ENCODE results near the gene PAQR4.

Gene PAQR4

GRCh38 chr16:2954656-2955381 lies 14.3 kb upstream of the PAQR4 start:
- H3K27ac ChIP-seq (ENCODE audit: low read depth, low read length, poor library complexity, severe bottlenecking), result no peak overlapping the region
- H3K9ac ChIP-seq (ENCODE audit: low read length), result no peak overlapping the region
- H3K4me2 ChIP-seq (ENCODE audit: low read length), result no peak overlapping the region
- H3K27me3 ChIP-seq (ENCODE audit: insufficient read depth, low read length), result peaks cover 8% of the 10 kb centered on the region
- H3K9me3 ChIP-seq (ENCODE audit: low read length), result no peaks in the 10 kb centered on the region
- no peaks in the 10 kb centered on the region for H3K79me2 ChIP-seq (ENCODE audit: insufficient read depth, low read length)
- H3K9me2 ChIP-seq (ENCODE audit: low read depth, low read length), result no peaks in the 10 kb centered on the region
- no peaks in the 10 kb centered on the region for H3F3A ChIP-seq (ENCODE audit: insufficient read depth, low read length)
- H3K4me3 ChIP-seq (ENCODE audit: low read depth, low read length, poor library complexity, severe bottlenecking), result no peak overlapping the region
- TF ChIP-seq EZH2 (IDR thresholded peaks at IDR 0.05; ENCODE audit: borderline replicate concordance, low read length) (no peak), CTCF (IDR thresholded peaks at IDR 0.05; ENCODE audit: low read length) (no peak)
- no peaks in the 10 kb centered on the region for H3K36me3 ChIP-seq (ENCODE audit: insufficient read depth, low read length)
- H2AFZ ChIP-seq (ENCODE audit: low read length), result no peak overlapping the region
- H3K4me1 ChIP-seq (ENCODE audit: insufficient read depth, low read length, severe bottlenecking), result peaks cover 16% of the 10 kb centered on the region
- no peaks in the 10 kb centered on the region for H4K20me1 ChIP-seq (ENCODE audit: insufficient read depth, low read length)

GRCh38 chr16:2955438-2955778 lies 13.7 kb upstream of the PAQR4 start:
- Histone ChIP-seq H3K36me3 (ENCODE audit: insufficient read depth, low read length) (no peaks in the 10 kb centered on the region), H2AFZ (ENCODE audit: low read length) (no peak overlapping the region), H3K9ac (ENCODE audit: low read length) (no peak overlapping the region), H3F3A (ENCODE audit: insufficient read depth, low read length) (no peaks in the 10 kb centered on the region), H3K9me2 (ENCODE audit: low read depth, low read length) (no peaks in the 10 kb centered on the region), H3K27ac (ENCODE audit: low read depth, low read length, poor library complexity, severe bottlenecking) (no peak overlapping the region), H3K27me3 (ENCODE audit: insufficient read depth, low read length) (peaks cover 8% of the 10 kb centered on the region), H3K79me2 (ENCODE audit: insufficient read depth, low read length) (no peaks in the 10 kb centered on the region), H3K4me2 (ENCODE audit: low read length) (no peak overlapping the region), H3K4me3 (ENCODE audit: low read depth, low read length, poor library complexity, severe bottlenecking) (no peak overlapping the region), H3K4me1 (ENCODE audit: insufficient read depth, low read length, severe bottlenecking) (peaks cover 16% of the 10 kb centered on the region), H4K20me1 (ENCODE audit: insufficient read depth, low read length) (no peaks in the 10 kb centered on the region), H3K9me3 (ENCODE audit: low read length) (no peaks in the 10 kb centered on the region)
- TF ChIP-seq CTCF (IDR thresholded peaks at IDR 0.05; ENCODE audit: low read length), result no peak
- TF ChIP-seq EZH2 (IDR thresholded peaks at IDR 0.05; ENCODE audit: borderline replicate concordance, low read length), result no peak

- Histone ChIP-seq H3K9ac (ENCODE audit: low read length) (no peak overlapping the region), H2AFZ (ENCODE audit: low read length) (no peak overlapping the region)
These were observed 13.2 kb upstream of the PAQR4 start for GRCh38 chr16:2955779-2956578.

More at GRCh38 chr16:2955779-2956578, 13.2 kb upstream of the PAQR4 start:
- Histone ChIP-seq H3F3A (ENCODE audit: insufficient read depth, low read length) (no peaks in the 10 kb centered on the region), H3K4me1 (ENCODE audit: insufficient read depth, low read length, severe bottlenecking) (peaks cover 16% of the 10 kb centered on the region), H3K27ac (ENCODE audit: low read depth, low read length, poor library complexity, severe bottlenecking) (no peak overlapping the region), H3K36me3 (ENCODE audit: insufficient read depth, low read length) (no peaks in the 10 kb centered on the region), H3K4me2 (ENCODE audit: low read length) (no peak overlapping the region), H4K20me1 (ENCODE audit: insufficient read depth, low read length) (no peaks in the 10 kb centered on the region), H3K9me2 (ENCODE audit: low read depth, low read length) (no peaks in the 10 kb centered on the region), H3K9me3 (ENCODE audit: low read length) (no peaks in the 10 kb centered on the region), H3K27me3 (ENCODE audit: insufficient read depth, low read length) (peaks cover 8% of the 10 kb centered on the region), H3K4me3 (ENCODE audit: low read depth, low read length, poor library complexity, severe bottlenecking) (no peak overlapping the region), H3K79me2 (ENCODE audit: insufficient read depth, low read length) (no peaks in the 10 kb centered on the region)
- no peak for TF ChIP-seq EZH2 (IDR thresholded peaks at IDR 0.05; ENCODE audit: borderline replicate concordance, low read length)
- TF ChIP-seq CTCF (IDR thresholded peaks at IDR 0.05; ENCODE audit: low read length), result no peak

Data from OCI-LY1 (cell line).